ENCODE measurements around the gene MAT2B.

- TF ChIP-seq CTCF (IDR thresholded peaks at IDR 0.05) (no peak), EP300 (IDR thresholded peaks at IDR 0.05) (no peak)
These were observed 29.2 kb downstream of the MAT2B start for GRCh38 chr5:163534492-163535094.
